HG02588 (cell line): ENCODE results near the gene OVCA2.
A peak's percentile ranks its signal among the peaks of the same experiment; 100 is the strongest.

Experiments used
- ATAC-seq: cut with Tn5 transposase; IDR thresholded peaks from one replicate; pipeline ENCODE4 v1.9.1; 2021; ENCODE audit warnings: mild to moderate bottlenecking, moderate library complexity; ENCODE audit not compliant: unreplicated experiment

The OVCA2 gene

GRCh38 chr17:2041561-2042389 is at the start of gene OVCA2:
Gene OVCA2 (plus strand): TSS chr17:2042022. CDS start chr17:2042048, 26 bp downstream.
- ATAC-seq, result peak; percentile 89

- ATAC-seq, result no peak
These were observed 49.3 kb upstream of the OVCA2 start for GRCh38 chr17:1992541-1992940.

- ATAC-seq, result no peak
These were observed 47.1 kb upstream of the OVCA2 start for GRCh38 chr17:1994707-1995106.

- no peak for ATAC-seq
These were observed 46.4 kb upstream of the OVCA2 start for GRCh38 chr17:1995321-1995892.

GRCh38 chr17:1995907-1996799 is 45.7 kb upstream of the OVCA2 start:
- ATAC-seq, result no peak

GRCh38 chr17:1996800-1997288 is 45.0 kb upstream of the OVCA2 start:
- no peak for ATAC-seq

GRCh38 chr17:1997289-1997926 is 44.4 kb upstream of the OVCA2 start:
- no peak for ATAC-seq

- no peak for ATAC-seq
These were observed 43.7 kb upstream of the OVCA2 start for GRCh38 chr17:1997927-1998742.

- ATAC-seq, result no peak
These were observed 42.1 kb upstream of the OVCA2 start for GRCh38 chr17:1999557-2000251.

GRCh38 chr17:2002767-2003329 is 39.0 kb upstream of the OVCA2 start:
- ATAC-seq, result no peak

- no peak for ATAC-seq
These were observed 38.3 kb upstream of the OVCA2 start for GRCh38 chr17:2003525-2003924.

GRCh38 chr17:2004435-2004952 is 37.3 kb upstream of the OVCA2 start:
- no peak for ATAC-seq

- no peak for ATAC-seq
These were observed 33.3 kb upstream of the OVCA2 start for GRCh38 chr17:2008332-2009126.

- no peak for ATAC-seq
These were observed 32.1 kb upstream of the OVCA2 start for GRCh38 chr17:2009737-2010136.

- ATAC-seq, result no peak
These were observed 30.1 kb upstream of the OVCA2 start for GRCh38 chr17:2011411-2012371.

GRCh38 chr17:2012499-2012898 is 29.3 kb upstream of the OVCA2 start:
- no peak for ATAC-seq
